Heart left ventricle (tissue), 16 donors: Measurements from ENCODE around the gene TRIP12. TPM values are rescaled to one million over a fixed set of nuclear protein-coding genes. Genes with fewer than 3 reads are reported as not detected.

Experiments used
- ATAC-seq, 4 donors: fragments of 200-7000 bp; cut with Tn5 transposase; one replicate each; pipeline ENCODE4 v1.9.1; 2020 to 2022; ENCODE audit warnings: moderate library complexity in 4 of 4, mild to moderate bottlenecking in 3 of 4, moderate number of reproducible peaks in 1 of 4
- DNase-seq, 5 donors: peaks; one replicate each; pipeline ENCODE4 v3.0.0-alpha.2; 2020
- H3K27ac ChIP-seq, 12 donors: fragments of 200-600 bp; sonication (generic) in 4 of 12; one replicate each; pipeline versions ENCODE4 v1.5.0 to v1.8.0; 2016 to 2022; ENCODE audit warnings: mild to moderate bottlenecking in 2 of 12
- H3K27me3 ChIP-seq, 9 donors: fragments of 200-600 bp; sonication (generic) in 2 of 9; one replicate each; pipeline versions ENCODE4 v1.5.1 to v1.8.0; 2016 to 2022; ENCODE audit warnings: mild to moderate bottlenecking in 3 of 9
- H3K36me3 ChIP-seq, 9 donors: fragments of 200-600 bp; sonication (generic) in 2 of 9; one replicate each; pipeline versions ENCODE4 v1.5.0 to v1.8.0; 2018 to 2022; ENCODE audit warnings: mild to moderate bottlenecking in 2 of 9
- H3K4me1 ChIP-seq, 12 donors: fragments of 200-600 bp; sonication (generic) in 4 of 12; one replicate each; pipeline versions ENCODE4 v1.5.0 to v1.8.0; 2016 to 2022; ENCODE audit warnings: mild to moderate bottlenecking in 3 of 12
- H3K4me3 ChIP-seq, 12 donors: fragments of 200-600 bp; sonication (generic) in 4 of 12; one replicate each; pipeline versions ENCODE4 v1.5.0 to v1.8.0; 2017 to 2022; ENCODE audit warnings: mild to moderate bottlenecking in 9 of 12, moderate library complexity in 4 of 12
- H3K9me3 ChIP-seq, 12 donors: fragments of 200-600 bp; sonication (generic) in 4 of 12; one replicate each; pipeline versions ENCODE4 v1.5.0 to v1.8.0; 2016 to 2022; ENCODE audit warnings: mild to moderate bottlenecking in 1 of 12
- POLR2A ChIP-seq, 2 donors: fragments of 450-650 bp; IDR thresholded peaks; one replicate each; pipeline ENCODE4 v1.6.1; 2017; ENCODE audit warnings: antibody characterized with exemption in 2 of 2, mild to moderate bottlenecking in 2 of 2, moderate library complexity in 2 of 2
- WGBS, 4 donors: extraction: QIAGEN DNeasy Blood & Tissue Kit in 2 of 4; methylation state at CpG; one replicate each; pipeline versions ENCODE4 v1.1.5 to v1.1.7; 2013 to 2018; 5-methylcytosine and 5-hydroxymethylcytosine counted together
- intact Hi-C, 10 donors: fragments of 100-400 bp; cut with DNase I; formaldehyde crosslinking; loops; one replicate each; pipeline versions ENCODE4 v1.11.1 to v1.14.2; 2022
- polyA plus RNA-seq, 2 donors: library from polyadenylated mRNA; stranded (reverse); fragments of 200-250 nt; gene quantifications; one replicate each; pipeline ENCODE4 v1.2.3, GENCODE V29; 2013
- total RNA-seq, 9 donors: library from RNA; depleted of rRNA in 2 of 9; stranded (reverse); fragments of >200 nt in 2 of 9; fragmentation: NEBNext Ultra II Directional in 3 of 9; extraction: Animal tissue kit (Norgen Biotek cat#: 25700) in 3 of 9; gene quantifications; one replicate each; pipeline versions ENCODE4 v1.1.0 to v1.2.4, GENCODE V29; 2016 to 2023
- TF ChIP-seq, protein P1 (sequence below), 12 donors: fragments of 200-600 bp; sonication (generic) in 4 of 12; IDR thresholded peaks; one replicate each; pipeline versions ENCODE4 v1.5.0 to v1.8.0; 2018 to 2022; ENCODE audit warnings: antibody characterized with exemption in 12 of 12, mild to moderate bottlenecking in 5 of 12
- donor health status: ischemic (EF 13 %, LVEDD 7.1; RV severe dilation, severe dysfunction).
- donor health status: healthy with polysubstance abuse.
- donor health status: DM: no; HTN: yes; CAD: no.
- donor health status: DM: no; HTN: no; CAD: no.
- donor health status: ischemic (EF 25% LVEDD 6.9; RV normal size, moderate dysfunction).
- donor health status: ischemic (EF 25% LVEDD 5.7; RV mildly dilated, moderate dysfunction).
- donor health status: healthy.
- donor health status: DM: yes; HTN: yes; CAD: no.
- donor health status: ischemic (EF 35%, LVEDD 5.7; RV mildly dilated, moderate dysfunction).
- donor health status: nonischemic (EF 11% LVEDD 7.7; RV severe dilation, severe dysfunction).
- donor health status: DM: yes; HTN: yes; CAD: no.
- donor health status: PGD.
- donor health status: ischemic (EF 29% LVEDD 5.4; RV normal size, mild dysfunction).
- donor health status: nonischemic (EF 23%, LVEDD 6.1; RV moderate dilation, normal function).

TRIP12 gene
- total and polyA plus RNA-seq, 11 donors = 16.1 to 245 (median 193) TPM

DNA sequence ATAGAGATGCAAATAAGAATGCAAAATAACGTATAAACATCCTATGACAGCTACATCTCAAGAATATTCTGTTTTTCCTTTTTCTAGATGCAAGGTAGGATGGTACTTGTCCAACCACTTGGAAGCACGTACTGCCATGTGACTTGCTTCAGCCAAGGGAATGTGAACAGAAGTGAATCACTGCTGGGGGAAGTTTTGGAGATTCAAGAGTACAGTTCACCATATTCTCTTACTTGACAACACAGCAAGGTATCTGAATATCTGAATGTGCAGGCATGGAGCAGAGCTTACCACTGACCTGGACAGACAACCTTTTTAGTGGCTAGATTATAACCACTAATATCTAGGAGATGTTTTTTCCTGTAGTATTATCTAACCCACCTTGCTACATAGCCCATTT lies 53.0 kb downstream of the TRIP12 start:
- ATAC-seq (no peak), DNase-seq (no peak)
- no peaks in the 10 kb centered on the region for H3K9me3 ChIP-seq
- intact Hi-C loops = no loop called here
- TF ChIP-seq, protein P1, sequence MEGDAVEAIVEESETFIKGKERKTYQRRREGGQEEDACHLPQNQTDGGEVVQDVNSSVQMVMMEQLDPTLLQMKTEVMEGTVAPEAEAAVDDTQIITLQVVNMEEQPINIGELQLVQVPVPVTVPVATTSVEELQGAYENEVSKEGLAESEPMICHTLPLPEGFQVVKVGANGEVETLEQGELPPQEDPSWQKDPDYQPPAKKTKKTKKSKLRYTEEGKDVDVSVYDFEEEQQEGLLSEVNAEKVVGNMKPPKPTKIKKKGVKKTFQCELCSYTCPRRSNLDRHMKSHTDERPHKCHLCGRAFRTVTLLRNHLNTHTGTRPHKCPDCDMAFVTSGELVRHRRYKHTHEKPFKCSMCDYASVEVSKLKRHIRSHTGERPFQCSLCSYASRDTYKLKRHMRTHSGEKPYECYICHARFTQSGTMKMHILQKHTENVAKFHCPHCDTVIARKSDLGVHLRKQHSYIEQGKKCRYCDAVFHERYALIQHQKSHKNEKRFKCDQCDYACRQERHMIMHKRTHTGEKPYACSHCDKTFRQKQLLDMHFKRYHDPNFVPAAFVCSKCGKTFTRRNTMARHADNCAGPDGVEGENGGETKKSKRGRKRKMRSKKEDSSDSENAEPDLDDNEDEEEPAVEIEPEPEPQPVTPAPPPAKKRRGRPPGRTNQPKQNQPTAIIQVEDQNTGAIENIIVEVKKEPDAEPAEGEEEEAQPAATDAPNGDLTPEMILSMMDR (IDR thresholded peaks at IDR 0.05) = no peak
- no peak for TF ChIP-seq POLR2A (IDR thresholded peaks at IDR 0.05)
- no peak overlapping the region for H3K4me3 ChIP-seq
- peaks cover 0 to 46% (median 20%) of the 10 kb centered on the region in 12 donors for H3K4me1 ChIP-seq
- H3K27ac ChIP-seq = no peak overlapping the region
- WGBS, 4 donors = 65 to 82% (median 78%) methylated on average over 2 of the region's 2 CpGs
- peaks cover 0 to 28% (median 9%) of the 10 kb centered on the region in 9 donors for H3K36me3 ChIP-seq
- no peaks in the 10 kb centered on the region for H3K27me3 ChIP-seq

DNA sequence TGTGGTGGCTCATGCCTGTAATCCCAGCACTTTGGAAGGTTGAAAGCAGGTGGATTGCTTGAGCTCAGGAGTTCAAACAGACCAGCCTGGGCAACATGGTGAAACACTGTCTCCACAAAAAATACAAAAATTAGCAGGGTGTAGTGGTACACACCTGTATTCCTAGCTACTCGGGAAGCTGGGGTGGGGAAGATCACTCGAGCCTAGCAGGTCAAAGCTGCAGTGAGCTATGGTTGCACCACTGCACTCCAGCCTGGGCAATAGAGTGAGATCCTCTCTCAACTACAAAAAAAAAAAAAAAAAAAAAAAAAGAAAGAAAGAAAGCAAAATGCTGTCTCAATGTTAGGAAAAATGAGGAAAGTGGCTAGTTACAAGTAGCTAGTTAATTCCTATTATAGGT lies 56.8 kb downstream of the TRIP12 start:
- 93 to 98% (median 96%) methylated on average over 2 of the region's 2 CpGs for WGBS, 4 donors
- Histone ChIP-seq H3K27ac (no peak overlapping the region), H3K9me3 (no peaks in the 10 kb centered on the region), H3K4me1 (peaks cover 0 to 38% (median 14%) of the 10 kb centered on the region in 12 donors), H3K27me3 (no peaks in the 10 kb centered on the region), H3K4me3 (no peak overlapping the region), H3K36me3 (peaks cover 0 to 21% (median 8%) of the 10 kb centered on the region in 9 donors)
- TF ChIP-seq, protein P1 (IDR thresholded peaks at IDR 0.05) = no peak
- TF ChIP-seq POLR2A (IDR thresholded peaks at IDR 0.05) = no peak
- intact Hi-C loops = no loop called here
- no peak for DNase-seq
- no peak for ATAC-seq

DNA sequence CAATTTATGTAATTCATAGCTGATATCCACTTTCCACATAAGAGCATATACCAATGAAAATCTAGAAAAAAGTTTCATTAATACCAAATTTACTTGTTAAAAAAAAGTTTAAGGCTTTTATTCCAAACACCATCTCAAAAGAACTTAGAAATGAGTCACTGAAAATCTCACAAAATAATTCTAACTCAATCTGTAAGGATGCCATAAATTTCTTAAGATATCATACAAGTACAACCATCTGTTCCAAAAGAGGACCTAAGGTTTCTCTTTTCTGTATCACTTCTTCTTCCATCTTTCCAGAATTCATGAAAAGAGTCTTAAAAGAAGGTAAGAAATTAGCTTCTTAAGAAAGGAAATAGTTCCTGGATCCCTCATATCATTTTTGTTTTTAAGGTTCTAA lies 60.4 kb downstream of the TRIP12 start:
- TF ChIP-seq, protein P1 (IDR thresholded peaks at IDR 0.05) = no peak
- TF ChIP-seq POLR2A (IDR thresholded peaks at IDR 0.05) = no peak
- no peak for ATAC-seq
- no peak overlapping the region for H3K27ac ChIP-seq
- H3K4me3 ChIP-seq = no peak overlapping the region
- H3K9me3 ChIP-seq = no peaks in the 10 kb centered on the region
- H3K4me1 ChIP-seq = peaks cover 0 to 21% (median 5%) of the 10 kb centered on the region in 12 donors
- intact Hi-C loops = no loop called here
- no peaks in the 10 kb centered on the region for H3K27me3 ChIP-seq
- DNase-seq = no peak
- peaks cover 0 to 32% (median 21%) of the 10 kb centered on the region in 9 donors for H3K36me3 ChIP-seq

DNA sequence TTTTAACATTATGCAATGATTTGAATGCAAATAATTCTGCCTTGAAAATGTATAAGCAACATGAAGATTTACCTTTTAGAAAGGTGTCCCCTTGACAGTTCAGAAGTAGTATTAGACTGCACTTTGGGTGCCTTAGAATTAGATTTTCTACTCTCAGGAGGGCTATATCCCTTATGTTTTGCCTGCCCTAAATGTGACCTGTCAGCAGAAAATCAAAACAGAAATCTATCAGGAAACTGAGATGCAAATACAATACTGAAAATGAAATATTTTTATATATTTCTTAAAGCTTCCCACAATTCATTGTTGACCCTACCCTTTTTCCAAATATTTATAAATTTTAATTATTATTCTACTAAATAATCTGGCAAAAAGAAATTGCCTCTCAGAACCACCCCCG lies 61.5 kb downstream of the TRIP12 start:
- DNase-seq (no peak), ATAC-seq (no peak)
- peaks cover 0 to 42% (median 30%) of the 10 kb centered on the region in 9 donors for H3K36me3 ChIP-seq
- H3K4me3 ChIP-seq = no peak overlapping the region
- H3K27me3 ChIP-seq = no peaks in the 10 kb centered on the region
- H3K9me3 ChIP-seq = no peaks in the 10 kb centered on the region
- TF ChIP-seq POLR2A (IDR thresholded peaks at IDR 0.05) = no peak
- TF ChIP-seq, protein P1 (IDR thresholded peaks at IDR 0.05) = no peak
- H3K27ac ChIP-seq = no peak overlapping the region
- WGBS, 4 donors = 98 to 100% (median 99%) methylated on average over 1 of the region's 1 CpG
- peaks cover 0 to 26% (median 7%) of the 10 kb centered on the region in 12 donors for H3K4me1 ChIP-seq
- intact Hi-C loops = no loop called here
